NCI-H2227 (cell line): ENCODE data around the gene BCL2L12.

Experiments
- DNase-seq: peaks from one replicate; lab custom pipeline; 2025; ENCODE audit not compliant: unreplicated experiment; lab: John Stamatoyannopoulos, UW

Gene BCL2L12

DNA sequence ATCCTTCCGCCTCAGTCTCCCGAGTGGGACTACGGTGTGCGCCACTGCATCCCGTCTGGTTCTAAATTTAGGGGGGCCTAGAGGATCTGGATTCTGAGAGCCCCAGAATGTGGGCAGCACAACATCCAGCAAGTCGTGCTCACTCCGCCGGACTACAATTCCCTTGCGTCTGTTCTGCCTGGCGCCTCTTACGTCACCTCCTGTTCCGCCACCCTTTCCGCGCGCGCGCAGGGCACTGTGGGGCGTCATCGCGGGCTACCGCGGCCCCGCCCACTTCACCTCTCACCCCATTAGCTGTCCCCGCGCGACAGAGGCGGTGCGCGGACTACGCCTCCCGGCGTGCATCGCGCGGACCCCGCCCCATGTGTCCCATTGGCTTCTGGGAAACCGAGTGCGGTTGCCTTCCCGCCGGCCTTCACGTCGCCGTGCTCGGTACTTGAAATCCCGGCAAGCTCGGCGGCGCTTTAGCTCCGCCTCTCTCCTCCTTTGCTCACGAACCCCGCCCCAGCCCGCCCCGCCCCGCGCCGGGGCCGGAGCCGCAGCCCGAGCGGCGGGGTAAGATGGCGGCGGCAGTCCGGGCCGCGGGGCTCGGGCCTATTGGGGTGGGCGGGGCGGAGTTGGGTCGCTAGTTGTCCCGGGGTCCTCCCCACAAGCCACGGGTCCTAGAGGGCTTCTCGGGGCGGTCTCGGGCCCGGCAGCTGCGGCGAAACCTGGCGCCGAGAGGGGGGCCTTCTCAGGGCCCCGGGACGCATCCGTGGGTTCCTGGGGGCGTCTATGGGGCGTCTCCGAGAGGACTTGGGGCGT is 23.8 kb upstream of the BCL2L12 start, which contains the start of gene SCAF1:
Gene SCAF1, plus strand, starts transcription at position 522 of the 804 bp plus-strand sequence. CDS start 2,818 bp downstream, outside the sequence.
- peak; percentile 98 for DNase-seq

DNA sequence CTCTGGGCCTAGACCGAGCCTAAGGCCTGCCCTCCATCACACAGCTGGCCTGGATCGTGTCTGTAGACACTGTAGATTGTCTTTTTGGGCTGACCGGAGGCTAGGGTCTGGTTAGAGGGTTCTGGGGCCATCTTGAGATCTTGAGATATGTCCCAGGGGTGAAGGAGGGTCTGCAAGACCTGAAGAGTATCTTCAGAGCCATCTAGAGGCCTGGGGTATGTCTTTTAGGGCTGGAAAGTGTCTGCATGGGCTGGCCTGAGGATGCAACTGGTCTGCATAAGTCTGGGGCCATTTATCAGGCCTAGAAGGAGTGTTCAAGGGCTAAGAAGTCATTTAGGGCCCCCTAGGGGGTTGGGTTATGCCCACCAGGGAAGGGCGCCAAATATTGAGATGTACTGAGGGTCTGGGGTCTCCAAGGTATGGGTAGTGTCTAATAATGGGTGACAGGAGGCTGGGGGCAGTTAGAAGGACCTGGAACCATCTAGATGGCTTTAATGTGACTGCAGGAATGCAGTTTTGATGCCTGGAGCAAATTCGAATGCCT is 23.2 kb upstream of the BCL2L12 start:
- DNase-seq, result peak; percentile 57

DNA sequence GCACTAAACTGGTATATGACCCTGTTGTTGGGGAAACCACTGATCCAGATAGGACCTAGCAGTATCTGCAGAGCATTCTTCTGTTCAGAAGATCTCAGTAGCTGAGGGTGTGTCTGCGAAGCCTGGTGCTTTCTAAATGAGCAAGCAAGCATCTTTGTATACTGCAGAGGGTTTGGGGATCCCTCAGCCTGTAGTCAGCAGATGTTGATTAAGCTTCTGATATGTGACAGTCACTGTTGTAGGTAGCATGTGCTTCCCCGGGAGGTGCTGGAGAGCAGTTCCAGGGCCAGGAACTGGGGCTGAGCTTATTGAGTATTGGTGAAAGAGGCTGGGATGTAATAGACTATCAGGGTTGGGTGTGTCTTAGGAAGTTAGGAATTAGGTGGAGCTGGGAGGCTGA is 22.3 kb upstream of the BCL2L12 start:
- DNase-seq, result no peak

DNA sequence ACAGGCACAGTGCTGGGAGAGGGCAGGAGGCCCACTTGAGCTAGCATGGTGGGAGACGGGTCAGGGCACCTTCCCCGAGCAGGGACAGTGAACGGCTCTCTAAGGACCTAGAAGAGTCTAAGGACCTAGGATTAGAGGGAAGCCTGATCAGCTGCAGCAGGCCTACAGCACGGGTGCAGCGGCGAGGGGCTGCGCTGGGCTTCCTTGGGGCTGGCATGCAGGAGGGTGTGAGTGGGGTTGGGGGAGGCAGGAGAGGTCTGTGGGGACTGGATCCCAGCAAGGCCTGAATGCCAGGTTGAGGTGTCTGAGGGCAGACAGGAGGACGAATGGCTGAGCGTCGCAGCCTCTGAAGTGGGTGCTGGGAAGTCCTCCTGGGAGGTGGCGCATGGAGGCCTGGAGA is 20.1 kb upstream of the BCL2L12 start:
- DNase-seq, result no peak

DNA sequence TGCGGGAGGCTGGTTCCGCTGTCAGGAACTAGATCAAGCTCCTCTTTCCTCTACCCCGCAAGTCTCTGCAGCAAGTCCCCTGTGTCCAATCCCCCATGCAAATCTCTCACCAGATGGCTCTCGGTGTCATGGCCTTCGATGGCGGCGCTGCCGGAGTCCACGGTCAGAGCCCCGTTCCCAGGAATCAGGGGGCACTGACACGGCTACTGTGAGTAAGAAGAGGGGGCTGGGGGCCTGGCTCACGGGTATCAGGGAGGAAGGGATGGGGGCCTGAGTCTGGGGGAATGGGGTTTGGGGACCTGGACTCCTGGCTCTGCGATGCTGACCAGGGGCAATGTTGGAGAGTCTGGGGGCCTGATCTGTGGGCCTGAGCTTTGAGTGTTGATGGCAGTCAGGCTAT is 19.7 kb upstream of the BCL2L12 start:
- DNase-seq, result no peak

DNA sequence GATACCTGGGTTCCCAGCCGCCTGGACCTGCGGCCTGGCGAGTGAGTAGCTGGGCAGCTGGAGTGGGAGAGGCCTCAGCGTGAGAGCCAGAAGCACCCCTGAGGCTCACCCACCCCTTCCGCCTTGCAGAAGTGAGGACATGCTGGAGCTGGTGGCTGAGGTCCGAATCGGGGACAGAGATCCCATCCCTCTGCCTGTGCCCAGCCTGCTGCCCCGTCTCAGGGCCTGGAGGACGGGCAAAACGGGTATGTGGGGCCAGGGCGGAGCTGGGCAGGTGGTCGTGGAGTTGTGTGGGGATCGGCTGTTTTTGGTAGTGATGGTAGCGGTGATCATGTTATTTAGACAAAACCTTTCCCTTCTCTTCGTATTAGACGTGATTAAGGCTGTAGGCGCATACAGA is 19.1 kb upstream of the BCL2L12 start:
- no peak for DNase-seq

DNA sequence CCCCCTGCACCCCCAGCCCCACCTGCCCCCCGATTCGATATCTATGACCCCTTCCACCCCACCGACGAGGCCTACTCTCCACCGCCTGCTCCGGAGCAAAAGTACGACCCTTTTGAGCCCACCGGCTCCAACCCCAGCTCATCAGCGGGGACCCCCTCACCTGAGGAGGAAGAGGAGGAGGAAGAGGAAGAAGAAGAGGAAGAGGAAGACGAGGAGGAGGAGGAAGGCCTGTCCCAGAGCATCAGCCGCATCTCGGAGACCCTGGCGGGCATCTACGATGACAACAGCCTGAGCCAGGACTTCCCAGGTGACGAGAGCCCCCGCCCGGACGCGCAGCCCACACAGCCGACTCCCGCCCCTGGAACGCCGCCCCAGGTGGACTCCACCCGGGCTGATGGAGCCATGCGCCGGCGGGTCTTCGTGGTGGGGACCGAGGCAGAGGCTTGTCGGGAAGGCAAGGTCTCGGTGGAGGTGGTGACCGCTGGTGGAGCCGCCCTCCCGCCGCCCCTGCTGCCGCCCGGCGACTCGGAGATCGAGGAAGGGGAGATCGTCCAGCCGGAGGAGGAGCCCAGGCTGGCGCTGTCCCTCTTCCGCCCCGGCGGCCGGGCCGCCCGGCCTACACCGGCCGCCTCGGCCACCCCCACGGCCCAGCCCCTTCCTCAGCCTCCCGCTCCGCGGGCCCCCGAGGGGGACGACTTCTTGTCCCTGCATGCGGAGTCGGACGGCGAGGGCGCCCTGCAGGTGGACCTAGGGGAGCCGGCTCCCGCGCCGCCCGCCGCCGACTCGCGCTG is 14.5 kb upstream of the BCL2L12 start:
- no peak for DNase-seq

DNA sequence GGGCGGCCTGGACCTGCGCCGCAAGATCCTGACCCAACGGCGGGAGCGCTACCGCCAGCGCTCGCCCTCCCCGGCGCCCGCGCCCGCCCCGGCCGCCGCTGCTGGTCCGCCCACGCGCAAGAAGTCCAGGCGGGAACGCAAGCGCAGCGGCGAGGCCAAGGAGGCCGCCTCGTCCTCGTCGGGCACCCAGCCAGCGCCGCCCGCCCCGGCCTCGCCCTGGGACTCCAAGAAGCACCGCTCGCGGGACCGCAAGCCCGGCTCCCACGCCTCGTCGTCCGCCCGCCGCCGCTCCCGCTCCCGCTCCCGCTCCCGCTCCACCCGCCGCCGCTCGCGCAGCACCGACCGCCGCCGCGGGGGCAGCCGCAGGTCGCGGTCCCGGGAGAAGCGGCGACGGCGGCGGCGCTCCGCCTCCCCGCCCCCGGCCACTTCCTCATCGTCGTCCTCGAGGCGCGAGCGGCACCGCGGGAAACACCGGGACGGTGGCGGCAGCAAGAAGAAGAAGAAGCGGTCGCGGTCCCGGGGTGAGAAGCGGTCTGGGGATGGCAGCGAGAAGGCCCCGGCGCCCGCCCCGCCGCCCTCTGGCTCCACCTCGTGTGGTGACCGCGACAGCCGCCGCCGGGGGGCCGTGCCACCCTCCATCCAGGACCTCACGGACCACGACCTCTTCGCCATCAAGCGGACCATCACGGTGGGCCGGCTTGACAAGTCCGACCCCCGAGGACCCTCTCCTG is 13.7 kb upstream of the BCL2L12 start:
- no peak for DNase-seq

DNA sequence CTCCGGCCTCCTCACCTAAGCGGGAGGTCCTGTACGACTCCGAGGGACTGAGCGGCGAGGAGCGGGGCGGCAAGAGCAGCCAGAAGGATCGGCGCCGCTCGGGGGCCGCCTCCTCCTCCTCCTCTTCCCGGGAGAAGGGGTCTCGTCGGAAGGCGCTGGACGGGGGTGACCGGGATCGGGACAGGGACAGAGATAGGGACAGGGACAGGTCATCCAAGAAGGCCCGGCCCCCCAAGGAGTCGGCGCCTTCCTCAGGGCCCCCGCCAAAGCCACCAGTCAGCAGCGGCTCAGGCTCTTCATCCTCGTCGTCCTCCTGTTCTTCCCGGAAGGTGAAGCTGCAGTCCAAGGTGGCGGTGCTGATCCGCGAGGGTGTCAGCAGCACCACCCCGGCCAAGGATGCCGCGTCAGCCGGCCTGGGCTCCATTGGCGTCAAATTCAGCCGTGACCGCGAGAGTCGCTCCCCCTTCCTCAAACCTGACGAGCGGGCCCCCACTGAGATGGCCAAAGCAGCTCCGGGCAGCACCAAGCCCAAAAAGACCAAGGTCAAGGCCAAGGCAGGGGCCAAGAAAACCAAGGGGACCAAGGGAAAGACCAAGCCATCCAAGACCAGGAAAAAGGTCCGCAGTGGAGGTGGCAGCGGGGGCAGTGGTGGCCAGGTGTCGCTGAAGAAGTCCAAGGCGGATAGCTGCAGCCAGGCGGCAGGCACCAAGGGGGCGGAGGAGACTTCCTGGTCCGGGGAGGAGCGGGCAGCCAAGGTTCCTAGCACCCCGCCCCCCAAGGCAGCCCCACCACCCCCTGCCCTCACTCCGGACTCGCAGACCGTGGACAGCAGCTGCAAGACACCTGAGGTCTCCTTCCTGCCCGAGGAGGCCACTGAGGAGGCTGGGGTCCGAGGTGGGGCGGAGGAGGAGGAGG is 12.9 kb upstream of the BCL2L12 start:
- DNase-seq, result no peak

DNA sequence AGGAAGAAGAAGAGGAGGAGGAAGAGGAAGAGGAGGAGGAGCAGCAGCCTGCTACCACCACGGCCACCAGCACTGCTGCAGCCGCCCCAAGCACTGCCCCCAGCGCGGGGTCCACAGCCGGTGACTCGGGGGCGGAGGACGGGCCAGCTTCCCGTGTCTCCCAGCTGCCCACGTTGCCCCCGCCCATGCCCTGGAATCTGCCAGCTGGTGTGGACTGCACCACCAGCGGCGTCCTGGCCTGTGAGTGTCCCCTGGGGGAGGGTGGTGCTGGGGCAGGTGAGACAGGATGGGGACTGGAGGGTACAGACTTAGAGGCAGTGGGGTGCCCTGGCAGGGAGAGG is 12.3 kb upstream of the BCL2L12 start:
- DNase-seq, result no peak

DNA sequence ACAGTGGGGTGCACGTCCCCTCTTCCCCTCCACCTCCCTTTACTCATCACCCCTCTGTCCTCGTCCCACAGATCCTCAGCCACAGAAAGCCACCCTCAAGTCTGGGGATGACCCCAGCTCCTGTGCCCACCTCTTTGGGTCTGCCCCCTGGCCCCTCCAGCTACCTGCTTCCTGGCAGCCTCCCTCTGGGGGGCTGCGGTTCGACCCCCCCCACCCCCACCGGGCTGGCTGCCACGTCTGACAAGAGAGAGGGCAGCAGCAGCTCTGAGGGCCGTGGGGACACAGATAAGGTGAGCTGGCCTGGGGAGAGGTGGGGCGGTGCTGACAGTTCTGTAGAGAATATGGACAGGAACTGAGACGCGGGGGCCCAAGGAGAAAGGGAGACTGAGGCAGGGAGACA is 11.2 kb upstream of the BCL2L12 start:
- no peak for DNase-seq

DNA sequence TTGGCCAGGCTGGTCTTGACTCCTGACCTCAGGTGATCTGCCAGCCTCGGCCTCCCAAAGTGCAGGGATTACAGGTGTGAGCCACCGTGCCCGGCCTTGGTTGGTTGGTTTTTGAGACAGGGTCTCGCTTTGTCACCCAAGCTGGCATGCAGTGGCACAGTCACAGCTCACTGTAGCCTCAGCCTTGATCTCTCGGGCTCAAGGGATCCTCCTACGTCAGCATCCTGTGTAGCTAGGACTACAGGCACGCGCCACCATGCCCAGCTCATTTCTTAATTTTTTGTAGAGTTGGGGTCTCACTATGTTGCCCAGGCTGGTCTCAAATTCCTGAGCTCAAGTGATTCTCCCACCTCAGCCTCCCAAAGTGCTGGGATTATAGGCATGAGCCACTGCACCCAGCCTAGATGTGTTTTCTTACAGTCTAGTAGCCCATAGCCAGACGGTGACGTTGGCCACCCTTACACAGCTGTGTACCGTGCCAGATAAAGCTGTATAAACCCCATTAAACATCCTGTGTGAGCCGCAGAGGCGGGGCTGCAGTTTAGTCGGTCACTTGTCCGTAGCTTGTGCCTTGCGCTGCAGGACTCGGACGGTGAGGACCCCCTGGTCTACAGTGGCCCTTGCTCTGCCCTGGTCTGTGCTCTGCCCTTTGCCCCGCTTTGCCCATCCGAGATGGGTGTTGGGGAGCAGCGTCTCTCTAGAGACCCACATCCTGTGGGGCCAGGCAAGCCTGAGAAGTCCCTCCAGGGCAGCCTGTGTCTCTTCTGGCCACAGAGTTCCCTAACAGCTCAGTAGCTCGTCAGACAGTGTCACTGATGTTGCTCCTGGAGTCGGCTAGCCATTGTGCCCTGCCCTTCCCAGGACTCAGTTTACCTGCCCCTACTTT is 9.9 kb upstream of the BCL2L12 start:
- DNase-seq, result no peak

DNA sequence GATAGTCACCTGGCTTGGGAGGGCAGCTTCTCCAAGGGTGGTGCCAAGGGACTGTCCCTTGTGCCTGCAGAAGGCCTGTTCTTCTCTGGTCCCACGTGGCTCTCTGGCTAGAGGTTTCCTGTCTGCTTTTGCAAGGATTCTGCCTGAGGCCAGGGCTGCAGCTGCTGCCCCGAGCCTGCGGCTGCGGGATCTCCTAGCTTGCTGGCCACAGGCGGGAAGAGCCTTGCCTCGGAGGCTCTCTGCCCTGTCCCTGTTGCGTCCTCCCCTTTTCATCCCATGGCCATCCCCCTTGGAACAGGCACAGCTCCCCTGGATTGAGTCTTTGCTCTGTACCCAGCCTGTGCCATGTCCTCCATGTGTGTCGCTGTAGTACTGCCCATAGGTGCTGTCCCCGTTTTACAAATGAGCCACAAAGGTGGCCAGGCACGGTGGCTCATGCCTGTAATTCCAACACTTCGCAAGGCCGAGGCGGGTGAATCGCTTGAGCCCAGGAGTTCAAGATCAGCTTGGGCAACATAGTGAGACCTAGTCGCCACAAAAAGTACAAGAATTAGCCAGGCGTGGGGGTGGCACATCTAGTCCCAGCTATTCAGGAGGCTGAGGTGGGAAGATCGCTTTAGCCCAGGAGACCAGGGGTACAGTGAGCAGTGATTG is 9.2 kb upstream of the BCL2L12 start:
- no peak for DNase-seq

DNA sequence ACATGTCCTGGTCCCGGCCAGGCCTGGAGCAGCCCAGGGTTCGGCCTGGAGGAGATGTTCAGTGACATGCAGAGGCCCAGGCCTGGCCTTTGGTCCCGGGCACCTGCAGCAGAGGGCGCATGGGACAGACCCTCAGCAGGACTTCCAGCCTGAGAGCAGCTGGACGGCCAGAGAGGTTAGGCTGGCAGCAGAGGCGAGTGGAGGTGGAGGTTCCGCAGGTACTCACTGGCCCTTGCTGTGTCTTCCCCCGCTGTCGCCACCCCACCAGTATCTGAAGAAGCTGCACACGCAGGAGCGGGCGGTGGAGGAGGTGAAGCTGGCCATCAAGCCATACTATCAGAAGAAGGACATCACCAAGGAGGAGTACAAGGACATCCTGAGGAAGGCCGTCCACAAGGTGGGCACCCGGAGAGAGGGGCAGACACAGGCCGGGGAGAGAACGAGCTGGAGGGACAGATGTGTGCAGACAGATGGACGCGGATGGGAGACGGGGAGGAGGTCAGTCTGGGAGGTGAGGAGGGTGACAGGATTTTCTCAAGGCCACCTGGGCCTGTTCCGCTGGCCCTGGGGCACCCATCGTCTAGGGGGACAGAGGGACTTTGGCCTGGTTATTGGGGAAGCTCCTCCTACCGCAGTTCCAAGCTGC is 8.1 kb upstream of the BCL2L12 start:
- DNase-seq, result no peak

DNA sequence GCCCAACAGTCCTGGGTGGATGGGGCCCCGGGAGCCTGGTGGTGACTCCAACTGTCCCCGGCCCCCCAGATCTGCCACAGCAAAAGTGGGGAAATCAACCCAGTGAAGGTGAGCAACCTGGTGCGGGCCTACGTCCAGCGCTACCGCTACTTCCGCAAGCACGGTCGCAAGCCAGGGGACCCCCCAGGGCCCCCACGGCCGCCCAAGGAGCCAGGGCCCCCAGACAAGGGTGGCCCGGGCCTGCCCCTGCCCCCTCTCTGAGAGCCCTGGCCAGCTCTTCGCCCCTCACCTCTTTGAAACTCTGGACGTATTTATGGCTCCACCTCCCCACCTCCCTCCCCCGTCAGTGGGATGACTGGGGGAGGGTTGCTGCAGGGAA is 7.6 kb upstream of the BCL2L12 start:
- no peak for DNase-seq

DNA sequence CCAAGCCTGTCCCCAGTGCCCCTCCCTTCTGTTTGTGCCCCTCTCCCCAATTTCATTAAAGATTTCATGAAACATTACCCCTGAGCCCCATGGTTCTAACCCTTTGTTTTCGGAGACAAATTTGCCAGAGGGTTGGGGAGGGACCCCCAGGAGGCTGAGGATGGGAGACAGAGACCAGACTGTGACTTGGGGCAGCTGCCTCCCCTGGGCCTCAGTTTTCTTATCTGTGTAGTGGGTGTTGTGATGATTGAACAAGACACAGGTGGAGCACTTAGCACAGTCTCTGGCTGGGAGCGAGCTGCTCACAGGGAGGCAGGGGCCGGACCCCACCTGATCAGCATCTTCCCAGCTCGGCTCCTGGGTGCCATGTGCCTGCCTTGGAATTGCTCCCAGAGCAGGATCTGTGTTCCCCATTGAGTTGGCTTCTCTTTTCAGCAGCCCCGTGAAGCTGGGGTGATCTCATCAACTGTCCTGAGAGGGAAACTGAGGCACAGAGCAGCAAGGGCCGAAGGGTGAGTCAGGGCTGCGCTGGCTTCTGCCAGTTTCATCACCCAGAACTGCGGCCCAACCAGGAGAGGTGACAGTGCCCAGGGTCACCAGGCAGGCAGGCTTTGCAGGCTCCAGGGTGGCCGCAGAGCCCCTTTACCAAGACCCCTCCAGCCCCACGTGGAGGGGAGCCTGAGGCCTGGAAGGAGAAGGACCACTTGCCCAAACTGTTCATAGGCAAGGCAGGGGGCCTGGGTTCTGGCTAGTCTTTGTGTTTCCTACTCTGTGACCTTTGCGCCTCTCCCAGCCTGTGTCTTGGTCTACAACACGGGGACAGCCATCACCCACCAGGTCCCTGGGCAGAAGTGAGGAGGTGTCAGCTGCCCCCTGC is 6.9 kb upstream of the BCL2L12 start:
- no peak for DNase-seq

DNA sequence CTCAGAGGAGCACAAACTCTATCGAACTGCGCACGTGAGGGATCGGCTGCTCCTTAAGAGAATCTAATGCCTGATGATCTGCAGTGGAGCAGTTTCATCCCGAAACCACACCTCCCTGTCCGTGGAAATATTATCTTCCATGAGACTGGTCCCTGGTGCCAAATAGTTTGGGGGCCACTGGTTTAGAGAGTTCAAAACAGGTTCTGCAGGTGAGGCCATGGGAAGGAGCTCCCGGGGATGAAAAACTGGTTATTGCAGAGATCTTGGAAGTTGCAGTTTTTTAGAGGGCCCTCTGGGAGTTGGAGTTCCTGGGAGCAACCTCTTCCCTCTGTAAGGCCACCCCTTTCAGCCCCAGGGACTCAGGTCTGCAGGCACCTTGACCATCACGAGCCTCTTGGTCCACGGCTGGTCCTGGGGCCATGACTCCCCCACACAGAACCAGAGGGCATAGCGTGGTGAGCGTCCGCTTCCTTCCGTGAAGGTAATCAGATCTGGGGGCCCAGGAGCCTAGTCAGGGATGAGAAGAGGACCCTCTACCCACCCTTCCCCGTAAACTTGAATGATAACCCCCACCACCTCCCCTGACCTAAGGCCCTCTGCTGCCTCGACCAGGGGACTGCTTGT is 5.3 kb upstream of the BCL2L12 start:
- DNase-seq, result no peak
